Upper lobe of right lung (tissue), 1 donor: ENCODE measurements around the gene DNHD1. TPM values are rescaled to one million over a fixed set of nuclear protein-coding genes. Genes with fewer than 3 reads are reported as not detected.

Experiments used
- ATAC-seq: fragments of 200-7000 bp; cut with Tn5 transposase; one replicate; pipeline ENCODE4 v1.9.1; 2020; ENCODE audit warnings: mild to moderate bottlenecking, moderate library complexity
- DNase-seq: peaks from one replicate; pipeline ENCODE4 v3.0.0-alpha.2; 2020
- H3K27ac ChIP-seq: fragments of 200-600 bp; one replicate; pipeline ENCODE4 v1.8.0; 2022
- H3K27me3 ChIP-seq: fragments of 200-600 bp; one replicate; pipeline ENCODE4 v1.8.0; 2022; ENCODE audit warnings: mild to moderate bottlenecking
- H3K36me3 ChIP-seq: fragments of 200-600 bp; one replicate; pipeline ENCODE4 v1.8.0; 2022
- H3K4me1 ChIP-seq: fragments of 200-600 bp; one replicate; pipeline ENCODE4 v1.8.0; 2022
- H3K4me3 ChIP-seq: fragments of 200-600 bp; one replicate; pipeline ENCODE4 v1.8.0; 2022; ENCODE audit warnings: mild to moderate bottlenecking
- H3K9me3 ChIP-seq: fragments of 200-600 bp; one replicate; pipeline ENCODE4 v1.8.0; 2022
- CTCF ChIP-seq: fragments of 200-600 bp; IDR thresholded peaks from one replicate; pipeline ENCODE4 v1.8.0; 2022; ENCODE audit warnings: antibody characterized with exemption
- intact Hi-C: fragments of 100-400 bp; cut with DNase I; formaldehyde crosslinking; loops from one replicate; pipeline ENCODE4 v1.11.0; 2022
- total RNA-seq: library from RNA; stranded (reverse); fragmentation: NEBNext Ultra II Directional; extraction: Animal tissue kit (Norgen Biotek cat#: 25700); gene quantifications from one replicate; pipeline ENCODE4 v1.2.1, GENCODE V29; 2021
- donor health status: DM: no; HTN: yes; CAD: no; lungs with severe emphysema.

The DNHD1 gene
- total RNA-seq, 1 donor from 2014 or later, result 14.5 TPM

- Histone ChIP-seq H3K27me3 (no peaks in the 10 kb centered on the region), H3K4me3 (no peak overlapping the region), H3K27ac (no peak overlapping the region), H3K4me1 (no peaks in the 10 kb centered on the region), H3K36me3 (no peaks in the 10 kb centered on the region), H3K9me3 (no peaks in the 10 kb centered on the region)
- intact Hi-C loops, result no loop called here
- DNase-seq, result no peak
- ATAC-seq, result no peak
- TF ChIP-seq CTCF, result no peak
Measured at GRCh38 chr11:6561288-6561687, 64.2 kb downstream of the DNHD1 start.

- ATAC-seq, result no peak
- intact Hi-C loops, result no loop called here
Measured at GRCh38 chr11:6563121-6563619, 66.1 kb downstream of the DNHD1 start.

DNA sequence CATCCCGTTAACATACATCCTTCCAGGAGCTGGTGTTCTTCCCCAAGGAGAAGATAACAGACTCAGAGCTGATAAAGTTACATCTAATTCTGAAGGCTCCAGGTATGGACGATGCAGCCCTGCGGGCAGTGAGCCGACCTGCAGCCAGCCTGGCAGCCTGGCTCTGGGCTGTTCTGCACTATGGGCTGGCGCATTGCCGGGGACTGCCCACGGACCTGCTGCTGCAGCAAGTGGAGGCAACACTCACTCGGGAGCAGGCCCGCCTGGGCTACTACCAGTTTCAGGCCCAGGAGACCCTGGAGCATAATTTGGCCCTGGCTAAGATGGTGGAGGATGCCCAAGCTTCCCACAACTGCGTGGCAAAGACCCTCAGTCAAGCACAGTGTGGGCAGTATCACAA is 66.6 kb downstream of the DNHD1 start:
- Histone ChIP-seq H3K27me3 (no peaks in the 10 kb centered on the region), H3K9me3 (no peaks in the 10 kb centered on the region), H3K36me3 (no peaks in the 10 kb centered on the region), H3K4me3 (no peak overlapping the region), H3K4me1 (no peaks in the 10 kb centered on the region), H3K27ac (no peak overlapping the region)
- ATAC-seq (no peak), DNase-seq (no peak)
- no peak for TF ChIP-seq CTCF
- intact Hi-C loops, result no loop called here

More at GRCh38 chr11:6563121-6563619, 66.1 kb downstream of the DNHD1 start:
- no peaks in the 10 kb centered on the region for H3K27me3 ChIP-seq
- TF ChIP-seq CTCF, result no peak
- no peaks in the 10 kb centered on the region for H3K4me1 ChIP-seq
- H3K4me3 ChIP-seq, result no peak overlapping the region
- no peak for DNase-seq
- H3K9me3 ChIP-seq, result no peaks in the 10 kb centered on the region
- H3K27ac ChIP-seq, result no peak overlapping the region
- no peaks in the 10 kb centered on the region for H3K36me3 ChIP-seq

- ATAC-seq, result no peak
- Histone ChIP-seq H3K36me3 (no peaks in the 10 kb centered on the region), H3K4me3 (no peak overlapping the region), H3K9me3 (no peaks in the 10 kb centered on the region), H3K27ac (no peak overlapping the region), H3K27me3 (no peaks in the 10 kb centered on the region), H3K4me1 (no peaks in the 10 kb centered on the region)
- DNase-seq, result no peak
- TF ChIP-seq CTCF, result no peak
- intact Hi-C loops, result no loop called here
Measured at GRCh38 chr11:6565325-6565724, 68.2 kb downstream of the DNHD1 start.

DNA sequence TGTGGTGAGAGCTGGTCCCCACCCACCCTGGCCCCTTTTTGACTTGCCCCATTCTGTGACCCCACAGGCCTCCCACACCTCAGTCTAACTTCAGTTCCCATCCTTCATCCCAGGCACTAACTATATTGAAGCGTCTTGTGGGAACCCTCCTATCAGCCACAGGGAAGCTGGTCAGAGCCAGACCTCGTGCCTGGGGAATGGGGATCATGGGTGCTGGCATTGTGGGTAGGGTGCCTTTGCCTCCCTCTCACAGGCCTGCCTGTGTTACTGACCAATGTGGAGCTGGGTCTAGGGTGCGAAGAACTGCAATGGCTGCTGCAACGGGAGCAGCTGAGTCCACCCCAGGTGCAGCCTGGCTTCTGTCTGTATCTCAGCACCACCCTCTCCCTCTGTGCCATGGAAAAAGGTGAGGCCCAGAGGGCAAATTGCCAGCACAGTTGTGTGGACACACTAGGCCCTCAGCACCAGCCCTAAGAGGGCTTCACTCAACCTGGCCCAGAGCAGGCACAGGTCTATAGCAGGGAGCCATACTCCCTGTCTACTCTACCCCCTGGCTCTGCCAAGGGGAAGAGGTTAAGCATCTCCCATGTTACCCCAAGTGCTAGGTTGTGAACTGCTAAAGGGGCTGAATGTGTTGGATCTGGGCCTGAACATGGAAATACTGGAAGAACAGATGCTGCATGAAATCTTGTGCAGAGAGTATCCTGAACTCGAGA is 69.1 kb downstream of the DNHD1 start:
- no peaks in the 10 kb centered on the region for H3K27me3 ChIP-seq
- no peaks in the 10 kb centered on the region for H3K36me3 ChIP-seq
- TF ChIP-seq CTCF, result no peak
- no peaks in the 10 kb centered on the region for H3K4me1 ChIP-seq
- H3K27ac ChIP-seq, result no peak overlapping the region
- intact Hi-C loops, result no loop called here
- no peak for ATAC-seq
- H3K4me3 ChIP-seq, result no peak overlapping the region
- DNase-seq, result no peak
- H3K9me3 ChIP-seq, result no peaks in the 10 kb centered on the region
